Naive thymus-derived CD4-positive, alpha-beta T cell (primary cell): ENCODE data around the gene UBE2D4. TPM values are rescaled to one million over a fixed set of nuclear protein-coding genes. Genes with fewer than 3 reads are reported as not detected.

Experiments
- ATAC-seq: fragments of 150-1000 bp; cut with Tn5 transposase; 2 replicates; pipeline ENCODE4 v1.10.0; 2021; ENCODE audit warnings: mild to moderate bottlenecking, moderate library complexity
- CTCF ChIA-PET: fragments of 350-600 bp; sonication (Branson Sonifier 250); formaldehyde crosslinking; loops from one replicate; lab custom pipeline; 2021; ENCODE audit warnings: antibody characterized with exemption; lab: Charles Lee
- POLR2A ChIA-PET: fragments of 350-600 bp; sonication (Branson Sonifier 250); formaldehyde crosslinking; loops from one replicate; lab custom pipeline; 2021; ENCODE audit warnings: antibody characterized with exemption, inconsistent platforms; lab: Charles Lee
- DNase-seq, 9 donors: peaks; one replicate each; pipeline versions ENCODE4 v3.0.0 to v3.0.0-alpha.2; 2020 to 2022; ENCODE audit warnings: mixed read lengths in 1 of 9
- H3K27ac ChIP-seq: one replicate; pipeline ENCODE4 v1.7.0; 2013; ENCODE audit warnings: mild to moderate bottlenecking, low read depth, low read length, moderate library complexity
- H3K27me3 ChIP-seq, 2 donors: one replicate each; pipeline ENCODE4 v1.7.0; 2013; ENCODE audit warnings: low read length in 2 of 2, mild to moderate bottlenecking in 2 of 2, moderate library complexity in 2 of 2; ENCODE audit not compliant: control insufficient read depth in 2 of 2, insufficient read depth in 2 of 2
- H3K36me3 ChIP-seq, 3 experiments: 1 replicate in 2 of 3; 2 replicates in 1 of 3; pipeline ENCODE4 v1.7.0; 2013; ENCODE audit warnings: low read length in 3 of 3, mild to moderate bottlenecking in 3 of 3, moderate library complexity in 1 of 3; ENCODE audit not compliant: insufficient read depth in 3 of 3, control insufficient read depth in 2 of 3
- H3K4me1 ChIP-seq, 2 donors: one replicate each; pipeline ENCODE4 v1.7.0; 2013; ENCODE audit warnings: low read length in 2 of 2, mild to moderate bottlenecking in 2 of 2, moderate library complexity in 1 of 2; ENCODE audit not compliant: control insufficient read depth in 2 of 2, insufficient read depth in 2 of 2
- H3K4me3 ChIP-seq: 2 replicates; pipeline ENCODE4 v1.7.0; 2013; ENCODE audit warnings: mild to moderate bottlenecking, low read length
- H3K9me3 ChIP-seq, 3 experiments: 1 replicate in 2 of 3; 2 replicates in 1 of 3; pipeline ENCODE4 v1.7.0; 2013; ENCODE audit warnings: low read length in 3 of 3; ENCODE audit not compliant: control insufficient read depth in 2 of 3
- H3K27ac Mint-ChIP-seq, 9 donors: one replicate each; pipeline ENCODE4 v1.8.0; 2020 to 2022; ENCODE audit warnings: mixed read lengths in 9 of 9, mild to moderate bottlenecking in 8 of 9, moderate library complexity in 5 of 9, inconsistent platforms in 2 of 9
- H3K27me3 Mint-ChIP-seq, 5 donors: one replicate each; pipeline ENCODE4 v1.8.0; 2021 to 2022; ENCODE audit warnings: mixed read lengths in 5 of 5, mild to moderate bottlenecking in 1 of 5
- H3K36me3 Mint-ChIP-seq, 5 donors: one replicate each; pipeline ENCODE4 v1.8.0; 2020 to 2022; ENCODE audit warnings: mixed read lengths in 5 of 5, mild to moderate bottlenecking in 3 of 5, inconsistent platforms in 1 of 5
- H3K4me1 Mint-ChIP-seq, 7 donors: one replicate each; pipeline ENCODE4 v1.8.0; 2020 to 2022; ENCODE audit warnings: mixed read lengths in 7 of 7, mild to moderate bottlenecking in 3 of 7, inconsistent platforms in 1 of 7
- H3K4me3 Mint-ChIP-seq, 10 donors: one replicate each; pipeline ENCODE4 v1.8.0; 2020 to 2022; ENCODE audit warnings: mild to moderate bottlenecking in 10 of 10, mixed read lengths in 10 of 10, moderate library complexity in 6 of 10, inconsistent platforms in 2 of 10
- H3K9me3 Mint-ChIP-seq, 11 donors: one replicate each; pipeline ENCODE4 v1.8.0; 2020 to 2022; ENCODE audit warnings: mixed read lengths in 11 of 11, mild to moderate bottlenecking in 4 of 11, inconsistent platforms in 1 of 11, moderate library complexity in 1 of 11
- intact Hi-C, 2 donors: fragments of 100-400 bp; cut with micrococcal nuclease; formaldehyde crosslinking; loops; one replicate each; pipeline ENCODE4 v1.15.1; 2023
- polyA plus RNA-seq, 2 donors: library from polyadenylated mRNA; unstranded; fragments of 300-500 nt; fragmentation: Illumina TruSeq; gene quantifications; one replicate each; pipeline ENCODE4 v1.2.3, GENCODE V29; 2021
- total RNA-seq, 6 experiments: library from RNA in 5 of 6; stranded (reverse) in 5 of 6; gene quantifications; 1 replicate in 5 of 6; 2 replicates in 1 of 6; pipeline ENCODE4 v1.2.3 and lab custom pipeline; 2021 to 2026

The UBE2D4 gene
- total and polyA plus RNA-seq, 7 experiments from 2014 or later, result 6.3 to 15.9 (median 10.5) TPM

GRCh38 chr7:43906331-43907010, 19.8 kb upstream of the UBE2D4 start, which contains the start of gene URGCP:
Gene URGCP (minus strand): TSS chr7:43906596. CDS start chr7:43906575, 21 bp downstream.
- peaks cover 0 to 6% (median 3%) of the 10 kb centered on the region in 5 donors for H3K36me3 Mint-ChIP-seq
- Histone ChIP-seq H3K4me3 (peak within 1 kb of the TSS; percentile 74), H3K9me3 (no peaks in the 10 kb centered on the region), H3K36me3 (no peaks in the 10 kb centered on the region), H3K4me1 (peaks cover 18 to 22% of the 10 kb centered on the region in 2 donors), H3K27me3 (no peaks in the 10 kb centered on the region), H3K27ac (peak within 1 kb of the TSS; percentile 78)
- CTCF ChIA-PET, result no interaction called here
- H3K9me3 Mint-ChIP-seq, result no peaks in the 10 kb centered on the region
- peaks cover 21 to 57% (median 40%) of the 10 kb centered on the region in 7 donors for H3K4me1 Mint-ChIP-seq
- no peaks in the 10 kb centered on the region for H3K27me3 Mint-ChIP-seq
- POLR2A ChIA-PET, result interaction anchor here (0.9 to 1.7 kb wide), 2 partner anchors 20 to 37 kb away, joined by 3 to 6 read pairs; partner anchors contain the start of genes MRPS24 and UBE2D4
- peak; percentile 92 for ATAC-seq
- intact Hi-C loops, result loop anchor here (1.0 kb wide), 2 partner anchors 20 to 37 kb away; partner anchors contain the start of genes MRPS24 (in 2 of the 2) and UBE2D4 (in 2 of the 2)
- peak within 1 kb of the TSS; percentile 92 to 97 (median 96) for H3K27ac Mint-ChIP-seq
- DNase-seq, result peak; percentile 37 to 70 (median 52)
- H3K4me3 Mint-ChIP-seq, result peak within 1 kb of the TSS; percentile 91 to 97 (median 95)

DNA sequence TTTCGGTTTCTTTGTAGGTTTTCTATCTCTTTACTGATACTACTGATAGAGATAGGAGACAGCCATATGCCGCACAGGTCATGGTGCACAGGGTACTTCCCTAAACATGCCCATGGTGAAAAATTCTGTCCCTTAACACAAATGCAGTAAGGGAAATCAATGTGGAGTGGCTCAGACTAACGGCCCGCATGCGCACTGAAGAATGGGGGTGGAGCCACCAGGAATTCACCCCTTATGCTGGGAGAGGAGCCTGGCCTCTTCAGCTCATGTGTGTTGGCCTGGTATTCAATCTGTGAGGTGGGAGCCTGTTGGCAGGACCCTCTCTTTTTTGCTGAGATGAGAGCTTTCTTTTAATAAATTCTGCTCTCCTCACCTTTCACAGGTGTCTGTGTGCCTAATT, 11.4 kb upstream of the UBE2D4 start:
- POLR2A ChIA-PET, result no interaction called here
- H3K9me3 ChIP-seq, result no peaks in the 10 kb centered on the region
- intact Hi-C loops, result no loop called here
- CTCF ChIA-PET, result no interaction called here
- ATAC-seq, result no peak
- H3K36me3 Mint-ChIP-seq, result peaks cover 0 to 17% (median 4%) of the 10 kb centered on the region in 5 donors
- H3K4me3 Mint-ChIP-seq, result no peak overlapping the region
- H3K27me3 Mint-ChIP-seq, result no peaks in the 10 kb centered on the region
- H3K27ac Mint-ChIP-seq, result no peak overlapping the region
- peaks cover 0 to 5% (median 0%) of the 10 kb centered on the region in 11 donors for H3K9me3 Mint-ChIP-seq
- H3K27ac ChIP-seq, result no peak overlapping the region
- no peak for DNase-seq
- no peak overlapping the region for H3K4me3 ChIP-seq
- no peaks in the 10 kb centered on the region for H3K4me1 ChIP-seq
- peaks cover 0 to 8% (median 0%) of the 10 kb centered on the region in 3 experiments for H3K36me3 ChIP-seq
- H3K4me1 Mint-ChIP-seq, result peaks cover 0 to 9% (median 1%) of the 10 kb centered on the region in 7 donors
- no peaks in the 10 kb centered on the region for H3K27me3 ChIP-seq

DNA sequence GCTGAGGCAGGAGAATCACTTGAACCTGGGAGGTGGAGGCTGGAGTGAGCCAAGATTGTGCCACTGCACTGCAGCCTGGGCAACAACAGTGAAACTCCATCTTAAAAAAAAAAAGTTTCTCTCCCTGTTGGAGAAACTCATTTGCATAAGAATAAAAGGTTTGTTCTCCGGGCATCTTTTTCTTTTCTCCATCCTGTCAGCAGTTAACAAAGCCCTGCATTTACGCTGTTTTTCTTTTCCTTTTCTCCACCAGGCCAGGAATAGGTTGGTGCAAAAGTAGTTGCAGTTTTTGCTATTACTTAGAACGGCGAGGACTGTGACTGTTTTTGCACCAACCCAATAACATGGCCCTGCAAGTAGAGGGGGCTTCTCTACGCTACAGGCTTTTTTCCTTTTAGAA, 10.3 kb upstream of the UBE2D4 start:
- H3K36me3 Mint-ChIP-seq, result peaks cover 0 to 23% (median 7%) of the 10 kb centered on the region in 5 donors
- no peak overlapping the region for H3K27ac ChIP-seq
- H3K27me3 Mint-ChIP-seq, result no peaks in the 10 kb centered on the region
- H3K27ac Mint-ChIP-seq, result no peak overlapping the region
- no peak overlapping the region for H3K4me3 Mint-ChIP-seq
- H3K9me3 Mint-ChIP-seq, result peaks cover 0 to 5% (median 0%) of the 10 kb centered on the region in 11 donors
- H3K4me1 Mint-ChIP-seq, result peaks cover 0 to 12% (median 1%) of the 10 kb centered on the region in 7 donors
- peaks cover 0 to 9% (median 0%) of the 10 kb centered on the region in 3 experiments for H3K36me3 ChIP-seq
- H3K27me3 ChIP-seq, result no peaks in the 10 kb centered on the region
- no peak for DNase-seq
- H3K9me3 ChIP-seq, result no peaks in the 10 kb centered on the region
- POLR2A ChIA-PET, result no interaction called here
- H3K4me1 ChIP-seq, result no peaks in the 10 kb centered on the region
- CTCF ChIA-PET, result no interaction called here
- ATAC-seq, result no peak
- intact Hi-C loops, result no loop called here
- no peak overlapping the region for H3K4me3 ChIP-seq

GRCh38 chr7:43921423-43921822, 4.8 kb upstream of the UBE2D4 start:
- no peak for DNase-seq
- H3K4me3 ChIP-seq, result no peak overlapping the region
- H3K4me1 Mint-ChIP-seq, result peaks cover 10 to 46% (median 22%) of the 10 kb centered on the region in 7 donors
- intact Hi-C loops, result loop anchor here in 1 of 2 donors (10.0 kb wide), 1 partner anchor 267 kb away; no protein-coding TSS in a partner anchor
- CTCF ChIA-PET, result interaction anchor here (0.6 kb wide), 1 partner anchor 378 kb away, joined by 3 read pairs; no protein-coding TSS in a partner anchor
- H3K4me1 ChIP-seq, result peaks cover 0 to 10% of the 10 kb centered on the region in 2 donors
- no peaks in the 10 kb centered on the region for H3K27me3 Mint-ChIP-seq
- no peak overlapping the region for H3K27ac Mint-ChIP-seq
- H3K27ac ChIP-seq, result no peak overlapping the region
- H3K36me3 ChIP-seq, result peaks cover 0 to 9% (median 0%) of the 10 kb centered on the region in 3 experiments
- H3K4me3 Mint-ChIP-seq, result no peak overlapping the region
- POLR2A ChIA-PET, result interaction anchor here (0.6 kb wide), 3 partner anchors 10 to 913 kb away, joined by 3 read pairs; no protein-coding TSS in a partner anchor
- H3K9me3 ChIP-seq, result no peaks in the 10 kb centered on the region
- H3K9me3 Mint-ChIP-seq, result no peaks in the 10 kb centered on the region
- no peak for ATAC-seq
- peaks cover 0 to 36% (median 6%) of the 10 kb centered on the region in 5 donors for H3K36me3 Mint-ChIP-seq
- H3K27me3 ChIP-seq, result no peaks in the 10 kb centered on the region

GRCh38 chr7:43922726-43923125, 3.5 kb upstream of the UBE2D4 start:
- DNase-seq (no peak), ATAC-seq (no peak)
- Histone ChIP-seq H3K36me3 (peaks cover 0 to 9% (median 0%) of the 10 kb centered on the region in 3 experiments), H3K27me3 (no peaks in the 10 kb centered on the region), H3K4me3 (no peak overlapping the region), H3K27ac (no peak overlapping the region), H3K9me3 (no peaks in the 10 kb centered on the region), H3K4me1 (peaks cover 6 to 16% of the 10 kb centered on the region in 2 donors)
- Mint-ChIP-seq H3K36me3 (peaks cover 0 to 32% (median 9%) of the 10 kb centered on the region in 5 donors), H3K27ac (no peak overlapping the region), H3K27me3 (no peaks in the 10 kb centered on the region), H3K9me3 (no peaks in the 10 kb centered on the region), H3K4me1 (peaks cover 13 to 57% (median 31%) of the 10 kb centered on the region in 7 donors), H3K4me3 (no peak overlapping the region)
- intact Hi-C loops, result loop anchor here in 1 of 2 donors (10.0 kb wide), 1 partner anchor 268 kb away; no protein-coding TSS in a partner anchor
- POLR2A ChIA-PET, result no interaction called here
- CTCF ChIA-PET, result no interaction called here

GRCh38 chr7:43926798-43927123, 525 bp downstream of the UBE2D4 start:
- ATAC-seq (no peak), DNase-seq (no peak)
- H3K4me3 Mint-ChIP-seq, result peak overlapping the region; percentile 86 to 95 (median 93)
- H3K4me3 ChIP-seq, result peak overlapping the region; percentile 73
- H3K4me1 Mint-ChIP-seq, result peaks cover 20 to 60% (median 45%) of the 10 kb centered on the region in 7 donors
- no peaks in the 10 kb centered on the region for H3K27me3 ChIP-seq
- H3K27ac Mint-ChIP-seq, result peak overlapping the region; percentile 92 to 98 (median 96)
- peaks cover 0 to 15% (median 6%) of the 10 kb centered on the region in 5 donors for H3K36me3 Mint-ChIP-seq
- no peaks in the 10 kb centered on the region for H3K9me3 Mint-ChIP-seq
- H3K27ac ChIP-seq, result peak overlapping the region; percentile 94
- H3K27me3 Mint-ChIP-seq, result no peaks in the 10 kb centered on the region
- intact Hi-C loops, result loop anchor here (1.0 to 10.0 kb wide), 14 partner anchors 20 to 1038 kb away; partner anchors contain the start of genes MRPS24 (in 2 of the 2), STK17A (in 2 of the 2), URGCP (in 2 of the 2) and COA1 (in 1 of the 2)
- ChIA-PET POLR2A (interaction anchor here (0.7 to 2.3 kb wide), 9 partner anchors 16 to 994 kb away, joined by 3 to 14 read pairs (median 4); partner anchors contain the start of genes MRPS24, STK17A and URGCP), CTCF (interaction anchor here (0.5 to 1.7 kb wide), 3 partner anchors 8 to 221 kb away, joined by 3 read pairs; partner anchors contain the start of gene MRPS24)
- peaks cover 6 to 16% of the 10 kb centered on the region in 2 donors for H3K4me1 ChIP-seq
- no peaks in the 10 kb centered on the region for H3K36me3 ChIP-seq
- H3K9me3 ChIP-seq, result no peaks in the 10 kb centered on the region
